GM18519 (cell line): ENCODE measurements around the gene AGAP1.
"Not testable (repeated sequence)": the region's sequence is repeated elsewhere in the genome, so short reads cannot be mapped to it uniquely, and the experiment has no call there.

ENCODE experiments used
- ATAC-seq: cut with Tn5 transposase; IDR thresholded peaks from one replicate; pipeline ENCODE4 v1.9.1; 2021; ENCODE audit warnings: mild to moderate bottlenecking, moderate library complexity; ENCODE audit not compliant: unreplicated experiment, low FRiP score

The AGAP1 gene

DNA sequence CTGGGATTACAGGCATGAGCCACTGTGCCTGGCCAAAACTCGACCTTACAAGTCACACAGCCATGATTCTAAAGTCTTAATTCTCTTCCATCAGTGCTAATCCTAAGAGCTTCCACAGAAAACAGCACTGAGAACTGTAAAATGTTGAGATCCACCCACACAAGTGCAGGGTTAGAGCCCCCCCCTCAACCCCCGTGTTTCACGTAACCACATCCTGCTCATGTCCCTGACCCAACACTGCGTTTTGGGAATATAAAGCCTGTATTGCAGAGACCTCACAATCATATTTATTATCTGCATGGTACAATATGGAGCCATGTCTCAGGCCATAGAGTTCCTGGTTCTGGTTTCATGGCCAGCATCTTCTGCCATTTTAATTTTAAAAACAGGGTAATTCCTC, 563.5 kb downstream of the AGAP1 start:
- ATAC-seq = no peak

DNA sequence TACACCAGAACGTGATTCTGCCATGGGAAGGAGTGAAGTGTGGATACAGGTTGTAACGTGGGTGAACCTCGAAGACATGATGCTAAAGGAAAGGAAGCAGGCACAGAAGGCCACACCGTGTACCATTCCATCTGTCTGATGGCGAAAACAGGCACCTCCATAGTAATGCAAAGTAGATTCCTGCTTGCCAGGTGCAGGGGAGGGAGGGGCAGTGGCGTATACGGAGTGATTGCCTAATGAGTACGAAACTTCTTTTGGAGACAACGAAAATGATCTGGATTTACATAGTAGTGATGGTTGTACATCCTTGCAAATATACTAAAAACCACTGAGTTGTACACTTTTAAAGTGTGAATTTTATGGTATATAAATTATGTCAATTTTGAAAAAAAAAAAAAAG, 567.7 kb downstream of the AGAP1 start:
- ATAC-seq = no peak

DNA sequence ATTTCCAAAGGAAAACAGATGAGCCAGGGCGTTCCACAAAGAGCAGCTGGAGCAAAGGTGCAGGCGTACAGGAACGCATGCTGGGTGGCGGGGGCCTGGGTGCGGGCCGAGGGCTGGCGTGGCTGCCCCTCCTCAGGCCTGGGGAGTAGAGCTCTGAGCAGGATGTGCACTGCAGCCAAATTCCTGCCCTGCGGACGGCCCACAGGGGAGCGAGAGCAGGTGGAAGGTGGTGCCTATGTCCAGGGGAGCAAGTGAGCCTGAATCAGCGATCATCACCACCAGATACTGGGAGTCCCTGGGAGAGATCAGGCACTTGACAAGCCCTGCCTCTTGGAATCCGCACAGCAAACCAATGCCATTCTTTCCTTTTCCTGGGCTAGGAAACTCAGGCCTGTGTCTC, 568.1 kb downstream of the AGAP1 start:
- no peak for ATAC-seq

- ATAC-seq = not testable (repeated sequence)
These were observed 569.0 kb downstream of the AGAP1 start for GRCh38 chr2:236062806-236063205.

- ATAC-seq = no peak
These were observed 570.2 kb downstream of the AGAP1 start for GRCh38 chr2:236063994-236064393.

- ATAC-seq = no peak
These were observed 571.7 kb downstream of the AGAP1 start for GRCh38 chr2:236065314-236066160.

GRCh38 chr2:236070236-236070635, 576.4 kb downstream of the AGAP1 start:
- no peak for ATAC-seq

GRCh38 chr2:236073246-236073645, 579.4 kb downstream of the AGAP1 start:
- no peak for ATAC-seq

DNA sequence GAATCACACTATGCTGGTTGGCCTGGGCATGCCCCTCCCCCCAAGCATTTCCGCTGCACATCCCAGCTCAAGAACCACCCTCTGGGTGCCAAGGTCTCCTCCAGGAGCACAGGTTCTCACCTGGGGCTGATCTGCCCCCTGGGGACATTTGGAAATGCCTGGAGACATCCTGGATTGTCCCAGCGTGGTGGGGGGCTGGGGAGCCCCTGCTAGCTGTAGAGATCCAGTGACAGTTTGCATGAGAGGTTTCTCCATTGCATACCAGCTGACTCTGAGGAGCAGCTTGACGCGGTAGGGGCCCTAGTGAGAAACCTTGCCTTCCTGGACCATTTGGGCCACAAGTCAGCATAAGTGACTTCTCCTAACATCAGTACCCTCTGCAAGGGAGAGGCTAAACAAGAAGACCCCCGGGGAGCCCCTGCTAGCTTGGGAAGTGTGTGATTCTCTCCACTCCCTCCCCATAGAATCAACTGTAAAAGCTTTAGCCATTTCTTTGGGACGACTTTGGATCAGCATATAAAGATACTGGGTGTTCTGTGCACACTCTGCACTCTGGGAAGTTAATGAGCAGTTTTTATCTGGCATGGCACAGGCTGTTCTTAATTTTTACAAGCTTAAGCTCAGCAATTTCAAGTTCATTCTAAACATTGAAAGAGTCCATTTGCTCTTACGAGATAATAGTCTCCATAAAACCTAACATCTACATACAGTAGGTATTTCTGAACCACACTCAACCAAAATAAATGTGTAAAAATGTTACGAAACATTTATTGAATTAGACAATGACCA, 580.2 kb downstream of the AGAP1 start:
- no peak for ATAC-seq

GRCh38 chr2:236075802-236076201, 582.0 kb downstream of the AGAP1 start:
- ATAC-seq = no peak

DNA sequence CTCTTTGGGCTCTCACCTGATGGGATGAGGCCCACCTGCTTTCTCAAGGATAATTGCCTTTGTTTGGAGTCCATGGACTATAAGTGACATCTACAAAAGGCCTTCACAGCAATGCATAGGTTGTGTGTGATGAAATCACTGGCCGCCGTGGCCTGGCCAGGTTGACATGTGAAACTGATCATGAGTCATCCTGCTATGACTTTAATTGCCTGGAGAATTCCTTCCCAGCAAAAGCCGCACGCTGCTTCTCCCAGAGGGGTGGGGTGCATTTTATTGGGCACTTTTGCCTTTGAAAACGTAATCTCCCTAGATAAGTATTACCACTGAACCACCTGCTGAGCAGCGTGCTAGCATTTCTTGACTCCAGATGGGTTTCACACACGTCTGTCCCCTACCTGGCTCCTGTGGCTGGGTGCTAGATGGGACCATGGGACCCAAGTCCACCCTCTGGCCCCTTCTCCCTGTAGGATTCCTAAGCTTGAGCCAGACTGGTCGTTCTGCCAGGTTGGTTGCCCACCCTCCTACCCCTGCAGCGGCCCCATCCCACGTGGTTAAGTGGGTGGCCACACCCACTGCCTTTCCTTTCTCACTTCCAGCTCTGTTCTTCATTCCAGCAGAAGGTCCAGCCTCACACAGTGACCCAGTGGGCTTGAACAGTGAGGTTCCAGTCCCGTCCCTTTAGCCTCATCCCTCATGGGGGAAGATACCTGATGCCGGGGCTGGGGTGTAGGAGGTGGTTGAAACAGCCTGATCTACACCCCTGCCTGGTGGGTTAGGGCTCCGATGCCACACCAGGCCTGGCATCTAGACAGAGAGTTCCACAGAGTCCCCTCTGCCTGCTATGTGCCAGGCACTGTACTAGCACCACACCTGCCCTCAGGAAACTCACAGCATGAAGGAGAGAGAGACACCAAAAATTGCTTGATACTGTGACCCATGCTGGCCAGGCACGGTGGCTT, 584.7 kb downstream of the AGAP1 start:
- no peak for ATAC-seq

DNA sequence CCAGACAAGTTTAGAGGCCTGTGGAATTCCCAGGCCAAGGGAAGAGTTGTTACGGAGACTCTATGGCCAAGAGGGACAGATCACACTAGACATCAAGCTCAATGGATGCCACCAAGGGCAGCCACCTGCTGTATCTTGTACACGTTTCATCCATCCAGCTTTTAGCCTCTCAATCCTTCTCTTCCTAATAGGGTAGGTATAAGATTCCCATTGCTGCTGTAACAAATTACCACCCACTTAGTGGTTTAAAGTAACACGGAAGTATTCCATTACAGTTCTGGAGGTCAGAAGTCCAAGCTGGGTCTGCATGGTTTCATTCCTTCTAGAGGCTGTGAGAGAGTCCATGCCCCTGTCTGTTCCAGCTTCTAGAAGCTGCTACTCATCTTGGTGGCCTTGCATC, 586.6 kb downstream of the AGAP1 start:
- no peak for ATAC-seq

- ATAC-seq = no peak
These were observed 587.3 kb downstream of the AGAP1 start for GRCh38 chr2:236081171-236081570.

GRCh38 chr2:236082061-236082460, 588.2 kb downstream of the AGAP1 start:
- no peak for ATAC-seq

- ATAC-seq = no peak
These were observed 590.1 kb downstream of the AGAP1 start for GRCh38 chr2:236083934-236084333.

DNA sequence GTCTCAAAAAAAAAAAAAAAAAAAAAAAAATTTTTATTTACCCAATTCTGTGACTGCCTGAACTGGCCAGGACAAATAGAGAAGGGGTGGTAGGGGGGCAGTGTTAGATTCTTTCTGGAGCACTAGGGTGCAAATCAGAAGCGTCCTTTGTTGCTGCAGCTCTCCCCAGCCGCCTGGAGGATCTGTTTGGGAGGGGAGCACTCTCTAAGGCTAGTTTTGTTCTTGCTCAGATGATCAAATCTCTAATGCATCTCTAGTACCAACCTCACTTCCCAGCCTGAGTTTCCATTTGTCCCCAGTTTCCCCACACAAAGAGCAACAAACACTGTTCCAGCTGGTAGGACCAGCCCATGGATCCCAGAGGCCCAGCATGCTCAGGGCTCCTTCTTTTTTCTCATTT, 591.4 kb downstream of the AGAP1 start:
- ATAC-seq = no peak

DNA sequence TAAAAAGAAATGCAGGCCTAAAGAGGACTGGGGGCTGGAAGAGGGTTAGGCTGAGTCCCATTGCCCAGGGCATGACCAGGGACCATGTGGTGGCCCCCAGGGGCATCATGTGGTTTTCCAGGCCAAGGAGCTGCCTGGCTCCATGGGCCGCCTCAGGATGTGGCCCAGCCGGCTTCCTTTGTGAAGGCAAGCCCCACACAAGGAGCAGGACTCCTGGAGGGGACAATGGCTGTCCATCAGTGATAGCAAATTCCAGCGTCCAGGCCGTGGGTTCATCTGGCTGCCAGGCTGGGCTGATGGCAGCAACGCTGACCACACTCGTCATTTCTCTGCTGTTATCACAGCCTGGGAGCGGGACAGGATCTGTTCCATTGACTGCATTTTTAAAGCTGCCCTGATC, 591.8 kb downstream of the AGAP1 start:
- no peak for ATAC-seq

- no peak for ATAC-seq
These were observed 592.6 kb downstream of the AGAP1 start for GRCh38 chr2:236086403-236086970.

DNA sequence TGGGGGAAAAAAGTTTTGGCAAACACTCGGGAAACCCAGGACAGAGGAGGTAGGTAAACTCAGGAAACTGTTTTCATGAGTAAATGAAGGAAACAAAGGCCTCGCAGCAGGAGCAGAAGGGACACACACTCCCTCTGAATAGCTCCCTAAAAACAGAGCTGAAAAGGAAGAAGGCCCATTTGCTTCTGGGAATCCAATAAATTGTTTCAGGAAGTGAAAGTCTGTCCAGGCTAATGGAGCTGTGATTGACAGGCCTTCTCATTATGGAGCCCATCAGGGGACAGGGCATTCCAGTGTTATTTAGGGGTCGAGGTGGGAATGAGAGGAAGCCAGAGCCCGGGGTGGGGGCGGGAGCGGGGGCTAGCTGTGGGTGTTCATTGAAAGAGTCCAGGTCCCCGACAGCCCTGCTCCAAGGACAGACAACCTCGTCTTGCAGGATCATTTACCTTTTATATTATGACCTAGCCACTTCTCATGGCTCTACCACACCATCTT, 593.2 kb downstream of the AGAP1 start:
- ATAC-seq = no peak

DNA sequence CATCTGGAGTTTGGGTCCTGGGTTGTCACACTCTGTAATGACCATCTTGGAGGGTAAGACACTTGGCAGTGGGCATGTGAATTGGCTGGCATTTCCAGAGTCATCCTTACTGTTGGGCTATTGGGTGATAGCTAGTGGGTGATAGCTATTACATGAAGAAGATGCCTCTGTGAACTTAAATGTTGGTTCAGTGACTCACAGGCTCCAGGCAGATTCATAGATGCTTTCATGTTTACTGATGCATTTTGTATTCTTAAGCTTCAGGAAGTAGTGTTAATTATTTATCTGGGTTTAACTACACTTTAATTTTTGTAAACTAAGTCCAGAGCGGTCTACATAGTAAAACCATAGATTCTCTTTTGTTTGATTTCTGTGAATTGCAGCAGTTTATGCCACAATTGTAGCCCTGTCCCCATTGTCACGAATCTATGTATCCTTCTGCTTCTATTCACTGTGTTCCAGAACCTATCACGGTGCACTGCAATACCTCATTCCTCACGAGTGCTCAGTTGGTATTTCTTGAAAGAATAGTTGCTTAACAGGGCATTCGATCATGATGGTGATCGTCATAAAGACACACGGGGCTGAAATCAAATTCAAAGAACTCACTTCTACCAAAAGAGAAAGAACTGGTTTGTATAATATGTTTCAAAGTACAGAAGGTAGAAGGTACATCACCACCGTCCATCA, 594.7 kb downstream of the AGAP1 start:
- ATAC-seq = no peak
